Mesothelial cell of epicardium (in vitro differentiated cells): ENCODE measurements around the gene MATR3. TPM values are rescaled to one million over a fixed set of nuclear protein-coding genes. Genes with fewer than 3 reads are reported as not detected.

Source experiments
- DNase-seq, 2 experiments: peaks; one replicate each; pipeline ENCODE4 v3.0.0; 2021; ENCODE audit warnings: low spot score in 2 of 2; ENCODE audit not compliant: unreplicated experiment in 2 of 2
- H3K27ac Mint-ChIP-seq: 2 replicates; pipeline ENCODE4 v1.8.0; 2021; ENCODE audit warnings: mixed read lengths
- H3K27me3 Mint-ChIP-seq: 2 replicates; pipeline ENCODE4 v1.8.0; 2021; ENCODE audit warnings: low read depth, mixed read lengths
- H3K36me3 Mint-ChIP-seq: 2 replicates; pipeline ENCODE4 v1.8.0; 2021; ENCODE audit warnings: mixed read lengths
- H3K4me1 Mint-ChIP-seq: 2 replicates; pipeline ENCODE4 v1.8.0; 2021; ENCODE audit warnings: mixed read lengths
- H3K4me3 Mint-ChIP-seq: 2 replicates; pipeline ENCODE4 v1.8.0; 2021; ENCODE audit warnings: mild to moderate bottlenecking, moderate library complexity, mixed read lengths
- H3K9me3 Mint-ChIP-seq: 2 replicates; pipeline ENCODE4 v1.8.0; 2021; ENCODE audit warnings: mixed read lengths
- total RNA-seq: library from RNA; stranded (reverse); gene quantifications from 3 replicates; pipeline ENCODE4 v1.2.1, GENCODE V29; 2021
- TF ChIP-seq, protein P1 (sequence below): fragments of 200-600 bp; sonication (generic); IDR thresholded peaks from one replicate; pipeline ENCODE4 v1.5.0; 2021; ENCODE audit warnings: antibody characterized with exemption; ENCODE audit not compliant: unreplicated experiment

MATR3 gene
- total RNA-seq, 1 donor from 2014 or later, result 318 TPM

DNA sequence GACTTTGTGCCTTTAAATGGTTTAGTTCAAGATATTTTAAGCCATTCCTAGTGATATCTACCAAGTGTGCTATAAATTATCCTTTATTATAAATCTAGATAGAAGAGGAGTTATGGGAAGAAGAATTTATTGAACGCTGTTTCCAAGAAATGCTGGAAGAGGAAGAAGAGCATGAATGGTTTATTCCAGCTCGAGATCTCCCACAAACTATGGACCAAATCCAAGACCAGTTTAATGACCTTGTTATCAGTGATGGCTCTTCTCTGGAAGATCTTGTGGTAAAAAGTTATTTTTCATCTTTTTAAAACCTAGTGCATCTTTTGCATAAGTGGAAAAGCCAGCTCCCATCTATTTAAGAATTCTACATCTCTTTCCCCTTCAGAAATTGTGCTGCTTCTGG is 70.9 kb downstream of the MATR3 start:
- DNase-seq, result no peak
- TF ChIP-seq, protein P1, sequence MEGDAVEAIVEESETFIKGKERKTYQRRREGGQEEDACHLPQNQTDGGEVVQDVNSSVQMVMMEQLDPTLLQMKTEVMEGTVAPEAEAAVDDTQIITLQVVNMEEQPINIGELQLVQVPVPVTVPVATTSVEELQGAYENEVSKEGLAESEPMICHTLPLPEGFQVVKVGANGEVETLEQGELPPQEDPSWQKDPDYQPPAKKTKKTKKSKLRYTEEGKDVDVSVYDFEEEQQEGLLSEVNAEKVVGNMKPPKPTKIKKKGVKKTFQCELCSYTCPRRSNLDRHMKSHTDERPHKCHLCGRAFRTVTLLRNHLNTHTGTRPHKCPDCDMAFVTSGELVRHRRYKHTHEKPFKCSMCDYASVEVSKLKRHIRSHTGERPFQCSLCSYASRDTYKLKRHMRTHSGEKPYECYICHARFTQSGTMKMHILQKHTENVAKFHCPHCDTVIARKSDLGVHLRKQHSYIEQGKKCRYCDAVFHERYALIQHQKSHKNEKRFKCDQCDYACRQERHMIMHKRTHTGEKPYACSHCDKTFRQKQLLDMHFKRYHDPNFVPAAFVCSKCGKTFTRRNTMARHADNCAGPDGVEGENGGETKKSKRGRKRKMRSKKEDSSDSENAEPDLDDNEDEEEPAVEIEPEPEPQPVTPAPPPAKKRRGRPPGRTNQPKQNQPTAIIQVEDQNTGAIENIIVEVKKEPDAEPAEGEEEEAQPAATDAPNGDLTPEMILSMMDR, result no peak
- H3K36me3 Mint-ChIP-seq, result peaks cover 35% of the 10 kb centered on the region

DNA sequence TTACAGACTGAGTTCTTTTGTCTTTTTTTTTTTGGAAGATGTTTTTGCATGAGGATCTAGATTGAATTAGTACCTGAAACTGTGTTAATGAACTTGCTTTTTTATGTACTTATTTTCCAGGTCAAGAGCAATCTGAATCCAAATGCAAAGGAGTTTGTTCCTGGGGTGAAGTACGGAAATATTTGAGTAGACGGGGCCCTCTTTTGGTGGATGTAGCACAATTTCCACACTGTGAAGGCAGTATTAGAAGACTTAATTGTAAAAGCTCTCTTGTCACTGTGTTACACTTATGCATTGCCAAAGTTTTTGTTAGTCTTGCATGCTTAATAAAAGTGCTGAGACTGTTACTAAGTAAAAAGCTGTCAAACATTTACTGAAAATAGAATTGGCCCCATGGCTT is 75.1 kb downstream of the MATR3 start:
- Mint-ChIP-seq H3K27me3 (no peaks in the 10 kb centered on the region), H3K36me3 (peaks cover 32% of the 10 kb centered on the region), H3K4me1 (peaks cover 2% of the 10 kb centered on the region), H3K4me3 (no peak overlapping the region), H3K27ac (peak overlapping the region; percentile 20), H3K9me3 (no peaks in the 10 kb centered on the region)
- DNase-seq, result no peak
- TF ChIP-seq, protein P1, result no peak

More for the DNA sequence above, 70.9 kb downstream of the MATR3 start:
- Mint-ChIP-seq H3K4me3 (no peak overlapping the region), H3K27me3 (no peaks in the 10 kb centered on the region), H3K27ac (peak overlapping the region; percentile 66), H3K4me1 (peaks cover 2% of the 10 kb centered on the region), H3K9me3 (no peaks in the 10 kb centered on the region)

DNA sequence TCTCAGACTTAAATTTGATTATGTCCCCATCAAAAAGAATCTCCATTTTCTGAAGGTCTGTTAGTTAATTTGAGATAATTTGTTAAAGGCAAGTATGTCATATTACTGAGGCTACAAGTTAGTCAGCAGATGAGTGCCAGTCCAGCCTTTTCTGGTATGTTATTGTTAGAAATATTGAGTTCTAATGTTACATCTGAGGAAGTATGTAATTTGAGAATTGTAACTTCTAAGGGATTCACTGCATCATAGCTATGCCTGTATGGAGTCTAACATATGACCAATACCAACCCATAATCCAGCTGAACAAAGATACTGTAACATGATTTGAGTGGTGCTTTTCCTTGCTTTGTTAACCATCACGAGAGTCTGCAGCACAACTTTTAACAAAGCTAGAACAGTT is 75.6 kb downstream of the MATR3 start:
- Mint-ChIP-seq H3K36me3 (peaks cover 27% of the 10 kb centered on the region), H3K4me3 (no peak overlapping the region), H3K4me1 (no peaks in the 10 kb centered on the region), H3K9me3 (no peaks in the 10 kb centered on the region), H3K27ac (no peak overlapping the region), H3K27me3 (no peaks in the 10 kb centered on the region)
- TF ChIP-seq, protein P1, result no peak
- DNase-seq, result no peak

DNA sequence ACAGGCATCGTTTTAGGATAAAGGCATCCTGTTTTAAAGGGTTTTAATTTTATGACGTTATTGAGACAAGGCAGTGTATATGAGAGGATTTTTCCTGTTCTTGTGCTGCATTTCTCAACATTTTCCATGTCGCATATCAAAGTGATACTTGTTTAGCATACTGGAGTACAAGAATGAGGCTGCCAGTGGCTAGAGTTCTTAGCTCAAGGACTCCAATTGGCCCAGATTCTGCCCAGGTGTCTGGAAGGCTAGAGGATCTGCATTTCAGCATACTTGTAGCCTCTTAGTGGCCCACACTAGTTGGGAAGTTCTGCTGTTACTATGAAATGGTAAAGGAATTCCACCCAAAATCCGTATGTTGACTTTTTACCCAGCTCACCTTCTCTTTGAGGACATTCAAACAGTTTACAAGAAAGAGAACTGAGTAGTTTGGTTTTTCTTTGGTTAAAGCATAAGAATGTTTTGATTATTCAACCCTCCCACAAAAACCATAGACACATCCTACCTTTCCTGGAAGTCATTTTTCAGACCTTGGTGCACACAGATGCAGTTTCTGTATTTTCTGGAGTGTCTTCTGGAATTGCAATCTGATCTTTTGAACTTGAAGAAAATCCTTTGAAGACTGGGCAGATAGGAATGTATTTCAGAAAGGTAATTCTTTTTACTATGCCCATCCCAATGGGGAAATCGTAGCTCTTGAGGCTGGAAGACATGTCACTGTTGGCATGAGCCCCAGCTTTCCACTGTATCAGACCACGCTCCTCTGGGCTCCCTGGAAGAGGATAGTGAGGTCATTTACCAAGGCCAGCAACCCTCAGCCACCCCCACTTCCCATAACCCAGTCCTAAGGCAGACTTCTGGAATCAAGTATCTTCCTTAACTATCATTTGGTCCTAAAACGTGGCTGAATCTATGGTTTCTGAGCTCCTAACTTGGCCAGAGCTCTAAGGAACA is 78.2 kb downstream of the MATR3 start:
- no peak for DNase-seq
- H3K36me3 Mint-ChIP-seq, result peaks cover 24% of the 10 kb centered on the region

DNA sequence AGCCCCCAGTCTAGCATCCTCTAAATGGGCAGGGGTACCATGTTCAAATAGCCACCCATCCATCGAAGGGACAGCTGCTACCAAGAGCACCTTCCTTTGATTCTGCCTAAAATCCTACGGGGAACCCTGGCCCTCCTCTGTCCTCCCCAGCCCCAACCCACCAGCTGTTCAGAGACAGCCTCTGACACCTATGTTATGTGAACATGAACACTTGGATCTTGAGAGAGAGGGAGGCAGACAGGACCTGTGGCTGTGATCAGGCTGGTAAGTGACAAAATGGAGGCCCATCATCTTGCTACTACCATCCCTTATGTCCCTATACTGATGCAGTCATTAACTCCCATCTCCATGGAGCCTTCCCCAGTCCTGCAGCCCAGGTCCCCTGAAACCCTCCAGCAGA is 81.4 kb downstream of the MATR3 start:
- Mint-ChIP-seq H3K36me3 (peaks cover 23% of the 10 kb centered on the region), H3K9me3 (no peaks in the 10 kb centered on the region), H3K27me3 (no peaks in the 10 kb centered on the region), H3K4me1 (no peaks in the 10 kb centered on the region), H3K4me3 (no peak overlapping the region), H3K27ac (no peak overlapping the region)
- no peak for DNase-seq
- TF ChIP-seq, protein P1, result no peak

More for the DNA sequence above, 78.2 kb downstream of the MATR3 start:
- Mint-ChIP-seq H3K27me3 (no peaks in the 10 kb centered on the region), H3K9me3 (no peaks in the 10 kb centered on the region), H3K4me3 (no peak overlapping the region), H3K27ac (no peak overlapping the region), H3K4me1 (no peaks in the 10 kb centered on the region)
- TF ChIP-seq, protein P1, result no peak
